ENCODE data around the gene RHNO1. TPM values are rescaled to one million over a fixed set of nuclear protein-coding genes. Genes with fewer than 3 reads are reported as not detected.
A peak's percentile ranks its signal among the peaks of the same experiment; 100 is the strongest.
"Not testable (repeated sequence)": the region's sequence is repeated elsewhere in the genome, so short reads cannot be mapped to it uniquely, and the experiment has no call there.

The RHNO1 gene
- total RNA-seq, 2 experiments from 2014 or later = 53.6 to 61.4 TPM

DNA sequence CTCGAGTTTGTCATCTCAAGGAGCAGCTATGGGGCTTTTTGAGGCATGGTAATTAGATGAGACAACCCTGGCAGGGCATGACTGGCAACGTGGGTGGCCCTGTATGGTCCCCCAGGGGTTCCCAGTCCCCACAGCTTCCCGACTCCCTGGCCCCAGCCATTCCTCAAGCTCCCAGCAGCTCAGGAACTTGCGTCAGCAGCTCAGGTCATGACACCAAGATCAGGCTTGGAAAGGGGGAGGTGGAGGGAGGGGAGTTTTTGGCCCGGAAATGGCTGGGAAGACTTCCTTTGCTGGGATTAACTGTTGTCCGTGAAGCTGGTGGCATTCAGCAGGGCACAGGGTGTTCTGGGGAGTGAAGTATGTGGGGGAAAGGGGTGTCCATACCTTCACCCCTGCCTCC lies 31.7 kb upstream of the RHNO1 start:
- Mint-ChIP-seq H3K4me1 (no peaks in the 10 kb centered on the region), H3K27me3 (no peaks in the 10 kb centered on the region), H3K27ac (no peak overlapping the region), H3K4me3 (no peak overlapping the region), H3K36me3 (ENCODE audit: low read depth) (peaks cover 1% of the 10 kb centered on the region), H3K9me3 (no peaks in the 10 kb centered on the region)
- CTCF ChIA-PET = interaction anchor here (1.5 kb wide), 1 partner anchor 9 kb away, joined by 4 read pairs; no protein-coding TSS in a partner anchor
- DNase-seq = no peak
- POLR2A ChIA-PET = no interaction called here

DNA sequence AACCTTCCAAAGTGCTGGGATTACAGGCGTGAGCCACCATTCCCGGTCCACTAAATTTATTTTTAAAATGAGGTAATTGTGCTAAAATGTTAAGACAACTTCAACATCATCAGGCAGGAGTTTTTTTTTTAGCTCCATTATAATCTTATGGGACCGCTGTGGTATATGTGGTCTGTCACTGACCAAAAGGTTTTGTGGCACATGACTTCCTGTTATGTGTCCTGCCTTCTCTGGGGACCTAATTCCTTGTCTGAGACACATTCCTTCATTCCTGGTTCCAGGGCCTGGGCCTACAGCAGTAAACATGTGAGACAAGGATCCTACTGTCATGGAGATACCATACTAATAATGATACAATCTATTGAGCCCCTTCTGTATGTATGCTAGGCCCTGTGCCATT lies 25.1 kb upstream of the RHNO1 start:
- Mint-ChIP-seq H3K9me3 (no peaks in the 10 kb centered on the region), H3K36me3 (ENCODE audit: low read depth) (peaks cover 1% of the 10 kb centered on the region), H3K27me3 (no peaks in the 10 kb centered on the region), H3K27ac (no peak overlapping the region), H3K4me3 (no peak overlapping the region), H3K4me1 (peaks cover 2% of the 10 kb centered on the region)
- ChIA-PET CTCF (interaction anchor here (0.6 to 1.1 kb wide), 2 partner anchors 8 to 1820 kb away, joined by 4 read pairs; no protein-coding TSS in a partner anchor), POLR2A (no interaction called here)
- no peak for DNase-seq

DNA sequence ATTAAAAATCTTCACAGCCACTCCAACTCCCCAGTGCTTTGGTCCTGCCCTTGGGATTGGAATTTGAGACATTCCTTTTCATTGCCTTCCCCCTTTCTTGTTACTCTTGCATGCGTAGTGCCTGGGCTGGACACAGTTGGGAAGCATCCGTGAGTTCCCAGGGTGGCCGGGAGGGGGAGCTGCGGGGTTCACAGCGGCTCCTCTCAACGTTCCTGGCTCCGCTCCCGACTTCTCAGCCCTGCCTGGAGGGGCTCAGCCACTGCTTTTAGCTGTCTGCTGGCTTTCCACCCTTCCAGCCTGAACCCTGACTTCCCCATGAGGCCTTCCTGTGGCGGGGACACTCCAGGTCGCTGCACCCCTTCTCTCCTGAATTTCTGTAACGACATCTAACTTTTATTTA lies 23.4 kb upstream of the RHNO1 start:
- Mint-ChIP-seq H3K36me3 (ENCODE audit: low read depth) (peaks cover 5% of the 10 kb centered on the region), H3K4me1 (peaks cover 2% of the 10 kb centered on the region), H3K27ac (no peak overlapping the region), H3K4me3 (no peak overlapping the region), H3K27me3 (no peaks in the 10 kb centered on the region), H3K9me3 (no peaks in the 10 kb centered on the region)
- POLR2A ChIA-PET = no interaction called here
- DNase-seq = peak; percentile 48
- CTCF ChIA-PET = interaction anchor here (0.7 to 3.2 kb wide), 8 partner anchors 8 to 224 kb away, joined by 3 to 7 read pairs (median 4); no protein-coding TSS in a partner anchor

DNA sequence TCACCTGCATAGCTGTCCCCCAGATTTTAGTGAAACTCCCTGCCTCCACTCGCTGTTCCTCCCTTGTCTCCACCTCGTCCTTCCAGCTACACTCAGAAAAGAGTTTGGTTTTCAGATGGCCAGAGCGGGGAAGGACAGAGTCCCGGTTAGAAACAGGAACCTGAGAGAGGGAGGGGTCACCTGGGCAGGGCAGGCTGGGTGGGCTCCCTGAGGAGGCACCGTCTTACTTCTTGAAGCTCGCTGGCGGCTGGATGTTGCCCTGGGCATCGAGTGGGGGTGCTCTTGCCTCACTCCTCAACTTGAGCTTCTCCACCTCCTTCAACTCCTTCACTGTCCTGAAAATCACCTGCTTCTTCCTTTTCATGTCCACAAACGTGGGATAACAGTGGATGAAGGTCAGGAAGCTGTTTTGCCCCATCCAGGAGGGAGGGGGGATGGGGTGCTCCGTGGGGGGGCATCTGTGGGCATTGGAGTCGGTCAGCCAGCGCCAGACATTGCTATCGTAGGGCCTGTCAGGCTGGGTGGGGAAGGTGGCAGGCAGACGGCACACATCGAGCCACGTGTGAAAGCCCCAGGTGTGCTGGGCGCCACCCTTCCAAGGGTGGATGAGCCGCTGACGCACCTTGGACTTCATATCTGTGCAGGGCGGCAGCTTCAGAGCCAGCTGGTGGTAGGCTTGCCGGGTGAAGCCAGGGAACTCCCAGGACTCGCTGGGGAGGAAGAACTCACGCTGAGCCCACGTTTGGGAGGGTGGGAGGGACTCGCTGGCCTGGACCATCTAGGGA lies 22.2 kb upstream of the RHNO1 start:
- no peak for DNase-seq
- Mint-ChIP-seq H3K27me3 (no peaks in the 10 kb centered on the region), H3K4me1 (peaks cover 2% of the 10 kb centered on the region), H3K36me3 (ENCODE audit: low read depth) (peaks cover 16% of the 10 kb centered on the region), H3K27ac (no peak overlapping the region), H3K9me3 (no peaks in the 10 kb centered on the region), H3K4me3 (no peak overlapping the region)
- ChIA-PET CTCF (interaction anchor here (1.1 to 3.2 kb wide), 5 partner anchors 10 to 178 kb away, joined by 3 to 7 read pairs (median 4); no protein-coding TSS in a partner anchor), POLR2A (no interaction called here)

DNA sequence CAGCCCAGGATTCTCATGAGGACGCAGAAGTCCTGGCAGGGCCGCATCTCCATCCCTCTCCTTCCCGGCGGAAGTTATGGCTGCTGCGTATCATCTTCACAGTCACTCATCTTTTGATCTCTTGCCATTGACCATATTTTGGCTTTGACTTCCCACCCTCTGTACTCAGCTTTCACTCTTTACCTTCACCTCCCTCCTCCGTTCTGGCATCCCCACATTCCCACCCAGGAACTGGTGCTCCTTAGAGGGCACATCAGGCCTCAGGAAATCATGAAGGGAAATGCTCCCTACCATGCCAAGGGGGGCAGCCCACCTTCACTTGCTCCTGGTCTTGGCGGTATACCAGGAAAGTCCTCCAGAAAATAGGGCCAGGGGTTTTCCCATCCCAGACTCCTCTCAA lies 21.5 kb upstream of the RHNO1 start:
- no peak overlapping the region for H3K4me3 Mint-ChIP-seq
- ChIA-PET CTCF (interaction anchor here (3.2 kb wide), 1 partner anchor 89 kb away, joined by 7 read pairs; no protein-coding TSS in a partner anchor), POLR2A (no interaction called here)
- H3K9me3 Mint-ChIP-seq = no peaks in the 10 kb centered on the region
- H3K27me3 Mint-ChIP-seq = no peaks in the 10 kb centered on the region
- no peak overlapping the region for H3K27ac Mint-ChIP-seq
- peaks cover 2% of the 10 kb centered on the region for H3K4me1 Mint-ChIP-seq
- peaks cover 22% of the 10 kb centered on the region for H3K36me3 Mint-ChIP-seq (ENCODE audit: low read depth)
- DNase-seq = no peak

DNA sequence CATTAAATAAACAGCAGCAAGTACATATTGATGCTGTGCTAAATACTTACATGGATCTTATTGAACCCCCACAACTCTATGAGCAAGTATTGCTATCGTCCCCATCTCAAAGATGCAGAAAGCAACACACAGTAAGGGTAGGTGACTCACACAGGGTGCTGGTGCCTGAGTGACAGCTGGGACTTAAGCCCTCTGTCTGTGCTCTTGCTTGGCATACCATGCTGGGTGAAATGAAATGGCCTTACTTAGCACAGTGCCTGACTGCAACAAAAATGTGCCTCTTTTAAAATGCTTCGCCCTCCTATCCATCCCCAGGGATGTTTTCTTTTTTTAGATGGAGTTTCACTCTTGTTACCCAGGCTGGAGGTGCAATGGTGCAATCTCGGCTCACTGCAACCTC lies 21.0 kb upstream of the RHNO1 start:
- Mint-ChIP-seq H3K9me3 (no peaks in the 10 kb centered on the region), H3K27me3 (no peaks in the 10 kb centered on the region), H3K36me3 (ENCODE audit: low read depth) (peaks cover 23% of the 10 kb centered on the region), H3K4me1 (peaks cover 2% of the 10 kb centered on the region), H3K27ac (no peak overlapping the region), H3K4me3 (no peak overlapping the region)
- ChIA-PET POLR2A (no interaction called here), CTCF (interaction anchor here (0.6 kb wide), 1 partner anchor 19 kb away, joined by 6 read pairs; no protein-coding TSS in a partner anchor)
- no peak for DNase-seq

DNA sequence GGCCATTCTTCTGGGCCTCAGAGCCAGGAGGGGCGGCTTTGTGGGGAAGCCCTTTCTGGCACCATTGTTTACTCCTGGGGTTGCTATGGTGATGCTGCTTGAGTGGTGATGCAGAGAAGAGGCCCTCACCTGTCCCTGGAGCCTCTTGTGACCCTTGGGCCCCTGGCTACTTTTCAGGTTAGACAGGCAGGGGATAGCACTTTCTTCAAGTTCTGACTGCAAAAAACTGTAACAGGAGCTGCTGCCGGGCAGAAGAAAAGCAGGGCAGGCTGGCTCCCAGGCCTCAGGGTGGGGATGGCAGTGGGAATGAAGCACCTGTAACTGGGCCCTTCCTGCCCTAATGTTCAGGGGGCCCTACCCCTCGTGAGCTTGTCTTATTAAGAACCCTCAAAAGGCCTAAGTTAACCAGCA lies 20.0 kb upstream of the RHNO1 start, which contains the start of gene TEX52:
TSS of gene TEX52 (minus strand) at position 19 of the 411 bp plus-strand sequence. CDS start at position 6, 13 bp downstream.
- CTCF ChIA-PET = interaction anchor here (1.3 kb wide), 2 partner anchors 11 to 44 kb away, joined by 3 to 9 read pairs; partner anchors contain the start of gene ITFG2
- H3K36me3 Mint-ChIP-seq (ENCODE audit: low read depth) = peaks cover 29% of the 10 kb centered on the region
- POLR2A ChIA-PET = no interaction called here

DNA sequence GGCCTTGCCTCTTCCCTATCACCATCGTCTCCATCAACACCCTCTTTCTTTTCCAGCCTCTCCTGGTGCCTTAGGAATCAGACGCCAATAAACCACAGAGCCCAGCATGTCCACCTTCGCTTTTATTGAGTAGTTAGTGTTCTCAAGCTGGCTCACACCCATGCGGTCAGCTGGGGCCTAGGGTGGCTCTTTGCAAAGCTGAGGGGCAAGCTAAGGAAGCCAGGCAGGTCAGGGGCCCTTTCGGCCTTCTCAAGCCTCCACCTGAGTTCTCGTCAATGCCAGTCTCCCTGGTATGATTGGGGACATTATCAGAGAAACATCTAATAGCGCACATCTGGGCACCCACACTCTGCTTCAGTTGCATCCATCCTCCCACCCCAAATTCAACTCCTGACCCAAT lies 19.4 kb upstream of the RHNO1 start:
- peaks cover 31% of the 10 kb centered on the region for H3K36me3 Mint-ChIP-seq (ENCODE audit: low read depth)
- ChIA-PET POLR2A (no interaction called here), CTCF (interaction anchor here (1.3 kb wide), 2 partner anchors 10 to 44 kb away, joined by 3 to 9 read pairs; partner anchors contain the start of gene ITFG2)
- no peak overlapping the region for H3K27ac Mint-ChIP-seq
- no peak overlapping the region for H3K4me3 Mint-ChIP-seq
- DNase-seq = no peak
- H3K27me3 Mint-ChIP-seq = no peaks in the 10 kb centered on the region
- no peaks in the 10 kb centered on the region for H3K9me3 Mint-ChIP-seq
- peaks cover 2% of the 10 kb centered on the region for H3K4me1 Mint-ChIP-seq

More for the DNA sequence above, 20.0 kb upstream of the RHNO1 start, which contains the start of gene TEX52:
- no peaks in the 10 kb centered on the region for H3K27me3 Mint-ChIP-seq
- H3K9me3 Mint-ChIP-seq = no peaks in the 10 kb centered on the region
- H3K4me3 Mint-ChIP-seq = no peak within 1 kb of the TSS
- H3K27ac Mint-ChIP-seq = peak within 1 kb of the TSS; percentile 31
- no peak for DNase-seq
- H3K4me1 Mint-ChIP-seq = peaks cover 2% of the 10 kb centered on the region

DNA sequence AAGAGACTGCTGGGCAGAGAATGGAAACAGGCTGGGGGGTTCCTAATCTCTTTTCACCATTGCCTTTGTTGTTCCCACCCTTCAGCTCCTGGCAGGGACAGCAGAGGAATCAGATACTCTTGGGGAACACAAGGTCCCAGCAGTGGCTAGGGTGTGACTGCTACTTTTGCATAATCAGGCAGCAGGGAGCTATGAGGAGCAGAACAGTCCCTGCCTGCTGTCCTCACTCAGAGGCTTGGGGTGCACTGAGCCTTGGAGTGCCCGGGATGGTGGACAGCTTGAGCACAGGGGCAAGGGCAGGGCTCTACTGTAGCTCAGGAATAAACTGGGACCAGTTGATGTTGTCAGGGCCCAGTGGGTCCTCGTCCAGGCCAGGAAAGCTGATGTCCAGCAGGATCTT lies 18.7 kb upstream of the RHNO1 start:
- Mint-ChIP-seq H3K4me1 (peaks cover 2% of the 10 kb centered on the region), H3K27me3 (no peaks in the 10 kb centered on the region), H3K27ac (no peak overlapping the region), H3K36me3 (ENCODE audit: low read depth) (peaks cover 38% of the 10 kb centered on the region), H3K9me3 (no peaks in the 10 kb centered on the region), H3K4me3 (no peak overlapping the region)
- CTCF ChIA-PET = interaction anchor here (1.3 kb wide), 1 partner anchor 10 kb away, joined by 9 read pairs; no protein-coding TSS in a partner anchor
- no peak for DNase-seq
- POLR2A ChIA-PET = no interaction called here

DNA sequence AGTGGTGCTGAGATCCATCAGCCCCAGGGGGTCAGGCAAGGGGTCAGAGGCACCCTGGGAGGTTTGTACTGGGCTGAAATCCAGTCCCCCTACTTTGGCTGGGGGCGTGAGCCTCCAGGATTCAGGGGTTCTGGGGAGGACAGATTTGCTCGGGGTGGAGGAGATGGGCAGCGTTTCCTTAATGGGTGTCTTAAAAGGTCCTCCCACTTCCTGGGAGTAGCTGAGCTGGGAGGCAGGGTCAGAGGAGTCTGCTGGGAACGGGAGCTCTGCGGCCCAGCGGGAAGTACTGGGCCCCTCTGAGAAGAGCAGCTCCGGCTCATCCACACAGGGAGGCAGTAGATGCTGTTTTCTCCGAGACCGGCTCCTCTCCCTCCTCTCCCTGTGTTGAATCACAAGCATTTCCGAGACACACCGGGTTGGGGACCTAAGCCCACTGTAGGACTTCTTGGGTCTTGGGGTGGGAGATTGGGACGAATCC lies 18.0 kb upstream of the RHNO1 start:
- H3K27ac Mint-ChIP-seq = no peak overlapping the region
- H3K4me3 Mint-ChIP-seq = no peak overlapping the region
- no peak for DNase-seq
- peaks cover 40% of the 10 kb centered on the region for H3K36me3 Mint-ChIP-seq (ENCODE audit: low read depth)
- ChIA-PET POLR2A (no interaction called here), CTCF (no interaction called here)
- H3K4me1 Mint-ChIP-seq = peaks cover 2% of the 10 kb centered on the region
- H3K27me3 Mint-ChIP-seq = no peaks in the 10 kb centered on the region
- H3K9me3 Mint-ChIP-seq = no peaks in the 10 kb centered on the region

DNA sequence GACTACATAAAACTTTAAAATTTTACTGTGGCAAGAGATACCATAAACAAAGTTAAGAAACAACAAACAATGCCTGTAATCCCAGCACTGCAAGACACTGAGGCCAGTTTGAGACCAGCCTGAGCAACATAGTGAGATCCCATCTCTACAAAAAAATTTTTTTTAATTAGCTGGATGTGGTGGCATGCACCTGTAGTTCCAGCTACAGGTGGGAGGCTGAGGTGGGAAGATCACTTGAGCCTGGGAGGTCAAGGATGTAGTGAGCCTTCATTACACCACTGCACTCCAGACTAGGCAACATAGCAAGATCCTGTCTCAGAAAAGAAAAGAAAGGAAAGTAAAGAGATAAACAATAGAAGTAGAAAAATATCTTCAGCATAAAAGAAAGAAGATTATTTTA lies 16.9 kb upstream of the RHNO1 start:
- peaks cover 2% of the 10 kb centered on the region for H3K4me1 Mint-ChIP-seq
- POLR2A ChIA-PET = no interaction called here
- no peaks in the 10 kb centered on the region for H3K9me3 Mint-ChIP-seq
- H3K27me3 Mint-ChIP-seq = no peaks in the 10 kb centered on the region
- H3K4me3 Mint-ChIP-seq = no peak overlapping the region
- DNase-seq = no peak
- CTCF ChIA-PET = interaction anchor here (1.3 kb wide), 1 partner anchor 18 kb away, joined by 3 read pairs; no protein-coding TSS in a partner anchor
- peaks cover 52% of the 10 kb centered on the region for H3K36me3 Mint-ChIP-seq (ENCODE audit: low read depth)
- H3K27ac Mint-ChIP-seq = peak overlapping the region; percentile 31

DNA sequence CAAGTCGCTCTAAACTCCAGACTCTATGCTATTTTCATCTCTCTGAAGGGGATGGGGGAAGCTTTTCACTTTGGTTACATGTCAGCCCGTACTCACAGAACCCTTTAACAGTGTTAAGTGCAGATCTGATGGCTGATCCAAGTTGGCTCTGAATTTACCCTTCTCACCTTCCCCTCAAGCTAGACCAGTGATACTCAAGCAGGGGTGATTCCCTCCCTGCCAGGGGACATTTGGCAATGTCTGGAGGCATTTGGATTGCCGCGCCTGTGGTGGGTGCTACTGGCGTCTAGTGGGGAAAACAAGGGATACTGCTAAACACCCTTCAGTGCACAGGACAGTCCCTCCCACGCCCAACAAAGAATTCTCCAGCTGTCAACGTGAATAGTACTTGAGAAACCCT lies 14.1 kb upstream of the RHNO1 start:
- no peak overlapping the region for H3K4me3 Mint-ChIP-seq
- no peak overlapping the region for H3K27ac Mint-ChIP-seq
- no peak for DNase-seq
- peaks cover 3% of the 10 kb centered on the region for H3K4me1 Mint-ChIP-seq
- no peaks in the 10 kb centered on the region for H3K27me3 Mint-ChIP-seq
- ChIA-PET CTCF (interaction anchor here (0.7 to 1.4 kb wide), 2 partner anchors 11 to 15 kb away, joined by 5 read pairs; no protein-coding TSS in a partner anchor), POLR2A (no interaction called here)
- peaks cover 67% of the 10 kb centered on the region for H3K36me3 Mint-ChIP-seq (ENCODE audit: low read depth)
- no peaks in the 10 kb centered on the region for H3K9me3 Mint-ChIP-seq

DNA sequence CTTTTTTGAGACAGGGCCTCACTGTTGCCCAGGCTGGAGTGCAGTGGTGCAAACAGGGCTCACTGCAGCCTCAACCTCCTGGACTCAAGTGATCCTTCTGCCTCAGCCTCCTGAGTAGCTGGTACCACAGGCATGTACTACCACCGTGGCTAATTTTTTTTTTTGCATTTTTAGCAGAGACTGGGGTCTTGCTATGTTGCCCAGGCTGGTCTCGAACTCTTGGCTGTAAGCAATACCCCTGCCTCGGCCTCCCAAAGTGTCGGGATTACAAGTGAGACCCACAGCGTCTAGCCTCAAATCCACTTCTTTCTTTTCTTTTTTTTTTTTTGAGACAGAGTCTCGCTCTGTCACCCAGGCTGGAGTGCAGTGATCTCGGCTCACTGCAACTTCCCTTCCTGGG lies 13.6 kb upstream of the RHNO1 start:
- H3K9me3 Mint-ChIP-seq, H3K4me3 Mint-ChIP-seq, H3K27me3 Mint-ChIP-seq, H3K4me1 Mint-ChIP-seq, POLR2A ChIA-PET, DNase-seq: not testable (repeated sequence)
- Mint-ChIP-seq H3K36me3 (ENCODE audit: low read depth) (peaks cover 67% of the 10 kb centered on the region), H3K27ac (peak overlapping the region; percentile 36)
- CTCF ChIA-PET = interaction anchor here (0.7 to 1.4 kb wide), 3 partner anchors 11 to 185 kb away, joined by 3 to 5 read pairs (median 5); no protein-coding TSS in a partner anchor

Data from activated CD4-positive, alpha-beta T cell treated with anti-CD3 and anti-CD28 coated beads, Interleukin-2, amount 10 ng/mL, durations not matched to agents 7 days and 5 days (primary cell).